Stimulated activated effector memory CD8-positive, alpha-beta T cell treated with anti-CD3 and anti-CD28 coated beads, Interleukin-12 subunit alpha, Interleukin-12 subunit beta, amount 100 ng/mL, for 72 hours (primary cell): ENCODE measurements around the gene EPS8L1.

Source experiments
- ATAC-seq: fragments of 150-1000 bp; cut with Tn5 transposase; 2 replicates; pipeline ENCODE4 v1.10.0; 2021
- DNase-seq, 2 donors: peaks; one replicate each; pipeline ENCODE4 v3.0.0; 2021 to 2022; ENCODE audit warnings: low spot score in 2 of 2
- H3K27ac Mint-ChIP-seq: one replicate; pipeline ENCODE4 v1.8.0; 2022; ENCODE audit warnings: mild to moderate bottlenecking, mixed read lengths
- H3K36me3 Mint-ChIP-seq: one replicate; pipeline ENCODE4 v1.8.0; 2022; ENCODE audit warnings: mild to moderate bottlenecking, mixed read lengths
- H3K4me1 Mint-ChIP-seq: one replicate; pipeline ENCODE4 v1.8.0; 2022; ENCODE audit warnings: mixed read lengths
- H3K4me3 Mint-ChIP-seq: one replicate; pipeline ENCODE4 v1.8.0; 2022; ENCODE audit warnings: mild to moderate bottlenecking, mixed read lengths
- H3K9me3 Mint-ChIP-seq: one replicate; pipeline ENCODE4 v1.8.0; 2022; ENCODE audit warnings: mixed read lengths

Gene EPS8L1

GRCh38 chr19:55133639-55134444, 58.2 kb downstream of the EPS8L1 start:
- no peak for ATAC-seq
- no peak overlapping the region for H3K4me3 Mint-ChIP-seq

DNA sequence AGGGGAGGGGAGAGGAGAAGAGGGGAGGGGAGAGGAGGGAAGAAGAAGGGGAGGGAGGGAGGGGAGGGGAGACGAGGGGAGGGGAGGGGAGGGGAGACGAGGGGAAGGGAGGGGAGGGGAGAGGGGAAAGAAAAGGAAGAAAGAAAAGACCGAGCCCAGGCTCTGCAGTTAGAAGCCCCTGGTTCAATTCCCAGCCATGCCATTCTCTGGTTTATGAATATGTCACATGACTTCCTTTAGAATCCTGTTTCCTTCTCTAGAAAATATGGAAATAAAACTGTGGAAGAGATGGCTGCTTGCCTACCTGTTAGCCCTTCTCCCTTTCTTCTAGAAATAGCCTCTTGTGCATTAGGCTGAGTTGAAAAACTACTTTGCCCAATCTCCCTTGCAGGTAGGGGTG, 59.1 kb downstream of the EPS8L1 start:
- DNase-seq = no peak
- Mint-ChIP-seq H3K9me3 (no peaks in the 10 kb centered on the region), H3K36me3 (no peaks in the 10 kb centered on the region), H3K4me3 (no peak overlapping the region), H3K4me1 (no peaks in the 10 kb centered on the region), H3K27ac (no peak overlapping the region)
- ATAC-seq = no peak

More at GRCh38 chr19:55133639-55134444, 58.2 kb downstream of the EPS8L1 start:
- no peaks in the 10 kb centered on the region for H3K9me3 Mint-ChIP-seq
- H3K4me1 Mint-ChIP-seq = no peaks in the 10 kb centered on the region
- no peak for DNase-seq
- no peak overlapping the region for H3K27ac Mint-ChIP-seq
- H3K36me3 Mint-ChIP-seq = no peaks in the 10 kb centered on the region

DNA sequence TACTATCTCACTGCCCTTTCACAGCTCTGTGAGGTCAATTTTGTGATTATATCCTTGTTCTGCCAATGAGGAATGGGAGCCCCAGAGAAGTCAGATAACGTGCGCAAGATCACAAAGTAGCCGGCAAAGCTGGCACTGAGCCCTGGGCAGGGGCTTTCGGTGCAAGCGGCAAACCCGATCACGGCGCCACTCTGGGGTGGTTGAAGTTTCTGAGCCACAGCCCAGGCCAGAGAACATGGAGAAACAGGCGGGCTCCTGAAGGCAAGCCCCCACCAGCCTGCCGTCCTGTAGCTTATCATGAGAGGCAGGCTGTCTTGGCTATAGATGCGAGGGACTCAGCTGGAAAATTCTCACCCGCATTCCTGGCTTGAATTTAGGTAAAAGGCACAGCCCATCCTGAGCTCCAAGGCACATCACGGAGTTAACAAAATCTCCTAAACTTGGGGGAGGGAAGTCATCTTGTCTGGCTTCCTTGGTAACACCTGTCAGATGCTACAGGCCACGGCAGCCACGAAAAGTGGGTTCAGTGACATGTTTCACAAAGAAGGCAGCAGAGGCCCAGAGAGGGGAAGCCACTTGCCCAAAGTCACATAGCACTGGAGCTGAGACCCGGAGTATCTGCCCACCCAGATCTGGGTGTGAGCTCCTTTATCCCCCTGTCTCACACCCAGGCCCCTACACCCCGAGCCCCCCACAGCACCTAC, 60.9 kb downstream of the EPS8L1 start:
- H3K9me3 Mint-ChIP-seq = no peaks in the 10 kb centered on the region
- no peak overlapping the region for H3K4me3 Mint-ChIP-seq
- H3K27ac Mint-ChIP-seq = no peak overlapping the region
- H3K36me3 Mint-ChIP-seq = no peaks in the 10 kb centered on the region
- no peaks in the 10 kb centered on the region for H3K4me1 Mint-ChIP-seq
- ATAC-seq (no peak), DNase-seq (no peak)
